MM.1S (cell line): ENCODE data around the gene DHDH.
A peak's percentile ranks its signal among the peaks of the same experiment; 100 is the strongest.
"Not testable (repeated sequence)": the region's sequence is repeated elsewhere in the genome, so short reads cannot be mapped to it uniquely, and the experiment has no call there.

ENCODE experiments used
- DNase-seq: peaks from one replicate; pipeline ENCODE4 v3.0.0-alpha.2; 2015
- H2AFZ ChIP-seq: fragments of 300-600 bp; sonication (generic); 2 replicates; pipeline ENCODE4 v1.6.0; 2016; ENCODE audit warnings: antibody characterized with exemption, low read length
- H3F3A ChIP-seq: fragments of 300-600 bp; sonication (generic); 2 replicates; pipeline ENCODE4 v1.6.1; 2016; ENCODE audit warnings: mild to moderate bottlenecking, antibody characterized with exemption, low read length, moderate library complexity, mixed read lengths; ENCODE audit not compliant: insufficient read depth
- H3K27ac ChIP-seq: fragments of 300-600 bp; sonication (generic); 2 replicates; pipeline ENCODE4 v1.5.1; 2016; ENCODE audit warnings: mild to moderate bottlenecking, low read length
- H3K27me3 ChIP-seq: fragments of 300-600 bp; sonication (generic); replicated peaks from 2 replicates; pipeline ENCODE4 v1.6.0; 2016; ENCODE audit warnings: low read length; ENCODE audit not compliant: insufficient read depth
- H3K36me3 ChIP-seq: fragments of 300-600 bp; sonication (generic); replicated peaks from 2 replicates; pipeline ENCODE4 v1.6.1; 2016; ENCODE audit warnings: mild to moderate bottlenecking, low read length, mixed read lengths; ENCODE audit not compliant: insufficient read depth
- H3K4me1 ChIP-seq: fragments of 300-600 bp; sonication (generic); 2 replicates; pipeline ENCODE4 v1.6.1; 2016; ENCODE audit warnings: low read length, mixed read lengths
- H3K4me2 ChIP-seq: fragments of 300-600 bp; sonication (generic); 2 replicates; pipeline ENCODE4 v1.6.0; 2016; ENCODE audit warnings: low read depth, low read length
- H3K4me3 ChIP-seq: fragments of 300-600 bp; sonication (generic); 2 replicates; pipeline ENCODE4 v1.5.1; 2016; ENCODE audit warnings: low read length, mixed read lengths
- H3K79me2 ChIP-seq: fragments of 300-600 bp; sonication (generic); 2 replicates; pipeline ENCODE4 v1.6.1; 2016; ENCODE audit warnings: mixed run types, low read length, mixed read lengths
- H3K9ac ChIP-seq: fragments of 300-600 bp; sonication (generic); 2 replicates; pipeline ENCODE4 v1.6.1; 2016; ENCODE audit warnings: low read length, mixed read lengths
- H3K9me2 ChIP-seq: fragments of 300-600 bp; sonication (generic); replicated peaks from 2 replicates; pipeline ENCODE4 v1.6.1; 2016; ENCODE audit warnings: mild to moderate bottlenecking, low read length, mixed read lengths; ENCODE audit not compliant: insufficient read depth
- H3K9me3 ChIP-seq: fragments of 300-600 bp; sonication (generic); replicated peaks from 2 replicates; pipeline ENCODE4 v1.6.1; 2016; ENCODE audit warnings: mild to moderate bottlenecking, low read length, mixed read lengths; ENCODE audit not compliant: insufficient read depth
- H4K20me1 ChIP-seq: fragments of 300-600 bp; sonication (generic); 2 replicates; pipeline ENCODE4 v1.6.1; 2016; ENCODE audit warnings: mild to moderate bottlenecking, low read length, moderate library complexity, mixed read lengths; ENCODE audit not compliant: insufficient read depth
- EZH2 ChIP-seq: fragments of 300-600 bp; sonication (generic); optimal IDR thresholded peaks from 2 replicates; pipeline ENCODE3; 2017; ENCODE audit warnings: low read depth, mild to moderate bottlenecking, antibody characterized with exemption, low read length, mixed read lengths
- EZH2phosphoT487 ChIP-seq: fragments of 300-600 bp; sonication (generic); IDR thresholded peaks from 2 replicates; pipeline ENCODE4 v1.6.1; 2018; ENCODE audit warnings: antibody characterized with exemption, low read length
- TF ChIP-seq, protein P1 (sequence below): fragments of 300-600 bp; sonication (generic); IDR thresholded peaks from 2 replicates; pipeline ENCODE4 v1.5.1; 2016; ENCODE audit warnings: antibody characterized with exemption, low read length, mixed read lengths

The DHDH gene

DNA sequence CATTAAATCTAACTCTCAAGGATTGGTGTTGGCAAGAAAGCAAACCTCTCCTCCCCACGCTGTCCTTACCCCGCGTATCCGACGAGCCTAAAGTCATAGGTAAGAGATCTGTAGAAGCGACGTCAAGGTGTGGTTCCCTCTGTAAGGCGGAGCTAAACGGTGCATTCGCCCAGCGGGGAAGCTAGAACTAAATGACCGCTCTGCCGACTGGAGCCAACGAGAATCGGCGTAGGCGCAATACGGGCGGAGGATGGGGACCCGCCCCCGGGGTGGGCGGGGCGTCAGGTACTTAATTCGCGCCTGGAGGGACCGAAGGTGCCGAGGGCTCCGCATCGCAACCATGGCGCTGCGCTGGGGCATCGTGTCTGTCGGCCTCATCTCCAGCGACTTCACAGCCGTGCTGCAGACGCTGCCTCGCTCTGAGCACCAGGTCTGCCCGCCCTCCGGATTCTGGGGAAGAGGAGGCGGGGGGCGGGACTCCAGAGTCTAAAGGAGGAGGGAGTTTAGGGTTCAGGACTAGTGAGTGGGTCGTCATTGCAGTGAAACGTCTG is at the start of gene DHDH:
DHDH (plus strand) TSS at position 318 of the 551 bp plus-strand sequence; CDS start at position 341, 23 bp downstream.
- H3K4me1 ChIP-seq, result 0 out of 2 replicates have a peak, but pooled peaks cover 4% of the 10 kb centered on the region
- no peaks in the 10 kb centered on the region for H3K9me3 ChIP-seq
- no peaks in the 10 kb centered on the region for H3K79me2 ChIP-seq
- peak; percentile 95 for DNase-seq
- peak within 1 kb of the TSS; percentile 89 for H3K4me2 ChIP-seq
- peak within 1 kb of the TSS; percentile 69 for H2AFZ ChIP-seq
- H3K27ac ChIP-seq, result no peak within 1 kb of the TSS
- no peaks in the 10 kb centered on the region for H3F3A ChIP-seq
- no peaks in the 10 kb centered on the region for H3K36me3 ChIP-seq
- no peak for TF ChIP-seq EZH2
- TF ChIP-seq EZH2phosphoT487, result no peak
- TF ChIP-seq, protein P1, sequence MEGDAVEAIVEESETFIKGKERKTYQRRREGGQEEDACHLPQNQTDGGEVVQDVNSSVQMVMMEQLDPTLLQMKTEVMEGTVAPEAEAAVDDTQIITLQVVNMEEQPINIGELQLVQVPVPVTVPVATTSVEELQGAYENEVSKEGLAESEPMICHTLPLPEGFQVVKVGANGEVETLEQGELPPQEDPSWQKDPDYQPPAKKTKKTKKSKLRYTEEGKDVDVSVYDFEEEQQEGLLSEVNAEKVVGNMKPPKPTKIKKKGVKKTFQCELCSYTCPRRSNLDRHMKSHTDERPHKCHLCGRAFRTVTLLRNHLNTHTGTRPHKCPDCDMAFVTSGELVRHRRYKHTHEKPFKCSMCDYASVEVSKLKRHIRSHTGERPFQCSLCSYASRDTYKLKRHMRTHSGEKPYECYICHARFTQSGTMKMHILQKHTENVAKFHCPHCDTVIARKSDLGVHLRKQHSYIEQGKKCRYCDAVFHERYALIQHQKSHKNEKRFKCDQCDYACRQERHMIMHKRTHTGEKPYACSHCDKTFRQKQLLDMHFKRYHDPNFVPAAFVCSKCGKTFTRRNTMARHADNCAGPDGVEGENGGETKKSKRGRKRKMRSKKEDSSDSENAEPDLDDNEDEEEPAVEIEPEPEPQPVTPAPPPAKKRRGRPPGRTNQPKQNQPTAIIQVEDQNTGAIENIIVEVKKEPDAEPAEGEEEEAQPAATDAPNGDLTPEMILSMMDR, result no peak
- H4K20me1 ChIP-seq, result no peaks in the 10 kb centered on the region
- peak within 1 kb of the TSS; percentile 14; the same call in 1 of the 2 replicates for H3K9ac ChIP-seq
- no peaks in the 10 kb centered on the region for H3K27me3 ChIP-seq
- peak within 1 kb of the TSS; percentile 59 for H3K4me3 ChIP-seq
- H3K9me2 ChIP-seq, result no peaks in the 10 kb centered on the region

DNA sequence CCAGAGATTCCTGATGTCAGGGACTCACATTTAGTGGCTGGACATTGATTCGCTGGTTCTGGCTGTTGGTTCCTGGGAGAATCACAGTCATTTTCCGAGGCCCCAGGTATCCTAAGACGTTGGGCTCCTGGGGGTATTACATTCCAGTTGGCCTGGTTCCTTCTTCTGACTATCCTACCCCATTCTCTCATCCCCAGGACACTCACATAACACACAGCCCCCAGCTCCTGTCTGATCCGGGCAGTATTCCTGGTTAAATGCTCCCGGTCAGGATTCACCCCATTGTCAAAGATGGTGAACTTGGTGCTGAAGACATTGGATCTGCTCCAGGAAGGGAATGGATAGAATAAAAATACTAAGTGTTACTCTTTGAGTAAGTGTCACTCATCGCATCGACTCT is 49.8 kb upstream of the DHDH start:
- no peak for DNase-seq
- Histone ChIP-seq H3K9me2 (no peaks in the 10 kb centered on the region), H3K4me3 (no peak overlapping the region), H2AFZ (no peak overlapping the region), H4K20me1 (no peaks in the 10 kb centered on the region), H3F3A (no peaks in the 10 kb centered on the region), H3K27ac (no peak overlapping the region), H3K36me3 (no peaks in the 10 kb centered on the region), H3K79me2 (no peaks in the 10 kb centered on the region), H3K4me2 (no peak overlapping the region), H3K9me3 (no peaks in the 10 kb centered on the region), H3K4me1 (no peaks in the 10 kb centered on the region), H3K27me3 (no peaks in the 10 kb centered on the region), H3K9ac (no peak overlapping the region)
- no peak for TF ChIP-seq EZH2
- TF ChIP-seq, protein P1, result no peak
- TF ChIP-seq EZH2phosphoT487, result no peak

DNA sequence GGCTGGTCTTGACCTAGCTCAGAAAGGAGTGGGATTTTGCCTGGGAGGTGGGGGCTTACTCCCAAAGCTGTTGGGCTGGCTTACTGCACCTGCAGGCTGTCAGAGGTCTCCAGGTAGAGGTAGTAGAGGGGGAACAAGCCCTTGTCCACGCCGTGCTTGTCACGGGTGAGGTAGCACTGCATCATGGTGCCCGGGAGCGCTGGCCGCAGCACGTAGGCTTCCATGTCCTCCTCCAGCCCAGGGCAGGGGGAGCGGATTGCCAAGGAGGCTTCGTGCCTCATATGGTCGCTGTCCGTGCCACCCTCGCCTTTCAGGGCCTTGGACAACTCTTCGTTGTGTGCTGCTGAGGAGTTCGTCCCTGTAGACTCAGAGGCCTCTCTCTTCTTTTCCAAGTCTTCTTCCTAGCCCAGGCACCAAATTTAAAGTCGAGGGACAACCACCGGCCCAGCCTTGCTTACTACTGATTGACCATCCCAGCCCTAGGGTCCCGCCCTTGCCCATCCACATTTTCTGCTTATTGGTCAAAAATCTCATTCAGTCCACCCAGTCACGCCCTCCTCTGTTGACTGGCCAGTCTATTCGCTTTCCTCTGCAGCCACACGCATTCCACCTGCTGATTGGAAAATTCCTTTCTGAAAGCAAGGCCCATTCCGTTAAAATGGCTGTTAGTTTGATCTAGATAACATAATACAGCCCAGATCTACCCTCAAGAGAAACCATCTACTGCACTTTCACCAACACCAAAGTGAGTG is 45.5 kb upstream of the DHDH start:
- no peak overlapping the region for H3K27ac ChIP-seq
- no peak for DNase-seq
- H3K4me2 ChIP-seq, result no peak overlapping the region
- H2AFZ ChIP-seq, result no peak overlapping the region
- TF ChIP-seq, protein P1, result no peak
- TF ChIP-seq EZH2phosphoT487, result no peak
- no peak for TF ChIP-seq EZH2
- H3K36me3 ChIP-seq, result no peaks in the 10 kb centered on the region
- H3K79me2 ChIP-seq, result no peaks in the 10 kb centered on the region
- H3K27me3 ChIP-seq, result no peaks in the 10 kb centered on the region
- H3F3A ChIP-seq, result 0 out of 2 replicates have a peak, but pooled peaks cover 4% of the 10 kb centered on the region
- no peak overlapping the region for H3K4me3 ChIP-seq
- no peaks in the 10 kb centered on the region for H3K9me3 ChIP-seq
- no peaks in the 10 kb centered on the region for H3K9me2 ChIP-seq
- no peaks in the 10 kb centered on the region for H4K20me1 ChIP-seq
- H3K9ac ChIP-seq, result no peak overlapping the region
- peaks cover 13% of the 10 kb centered on the region for H3K4me1 ChIP-seq

DNA sequence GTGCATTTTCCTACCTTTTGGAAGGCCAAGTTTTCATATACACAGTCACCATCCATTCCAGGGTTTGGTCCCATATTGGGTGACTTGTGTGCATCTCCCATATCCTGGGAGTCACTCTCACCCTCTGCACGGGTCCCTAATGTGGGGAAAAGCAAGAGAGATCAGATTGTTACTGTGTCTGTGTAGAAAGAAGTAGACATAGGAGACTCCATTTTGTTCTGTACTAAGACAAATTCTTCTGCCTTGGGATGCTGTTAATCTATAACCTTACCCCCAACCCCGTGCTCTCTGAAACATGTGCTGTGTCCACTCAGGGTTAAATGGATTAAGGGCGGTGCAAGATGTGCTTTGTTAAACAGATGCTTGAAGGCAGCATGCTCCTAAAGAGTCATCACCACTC is 44.0 kb upstream of the DHDH start:
- H3K36me3 ChIP-seq, H3K9me2 ChIP-seq, H4K20me1 ChIP-seq, H3K27me3 ChIP-seq, H2AFZ ChIP-seq, H3F3A ChIP-seq, H3K79me2 ChIP-seq, H3K27ac ChIP-seq, H3K9ac ChIP-seq, H3K4me2 ChIP-seq, DNase-seq, H3K4me3 ChIP-seq, H3K9me3 ChIP-seq: not testable (repeated sequence)
- H3K4me1 ChIP-seq, result peaks cover 13% of the 10 kb centered on the region
